GM08714 (cell line): ENCODE results near the gene TPM2.
"Not testable (repeated sequence)": the region's sequence is repeated elsewhere in the genome, so short reads cannot be mapped to it uniquely, and the experiment has no call there.

Source experiments
- H3K4me3 ChIP-seq: fragments of 200-500 bp; sonication (Bioruptor generic); 2 replicates; pipeline ENCODE4 v1.5.1; 2014; ENCODE audit warnings: mild to moderate bottlenecking, low read length, inconsistent platforms
- ZNF274 ChIP-seq: IDR thresholded peaks from 2 replicates; pipeline ENCODE4 v1.6.1; 2012; ENCODE audit warnings: mild to moderate bottlenecking, low read depth, low read length

Gene TPM2

DNA sequence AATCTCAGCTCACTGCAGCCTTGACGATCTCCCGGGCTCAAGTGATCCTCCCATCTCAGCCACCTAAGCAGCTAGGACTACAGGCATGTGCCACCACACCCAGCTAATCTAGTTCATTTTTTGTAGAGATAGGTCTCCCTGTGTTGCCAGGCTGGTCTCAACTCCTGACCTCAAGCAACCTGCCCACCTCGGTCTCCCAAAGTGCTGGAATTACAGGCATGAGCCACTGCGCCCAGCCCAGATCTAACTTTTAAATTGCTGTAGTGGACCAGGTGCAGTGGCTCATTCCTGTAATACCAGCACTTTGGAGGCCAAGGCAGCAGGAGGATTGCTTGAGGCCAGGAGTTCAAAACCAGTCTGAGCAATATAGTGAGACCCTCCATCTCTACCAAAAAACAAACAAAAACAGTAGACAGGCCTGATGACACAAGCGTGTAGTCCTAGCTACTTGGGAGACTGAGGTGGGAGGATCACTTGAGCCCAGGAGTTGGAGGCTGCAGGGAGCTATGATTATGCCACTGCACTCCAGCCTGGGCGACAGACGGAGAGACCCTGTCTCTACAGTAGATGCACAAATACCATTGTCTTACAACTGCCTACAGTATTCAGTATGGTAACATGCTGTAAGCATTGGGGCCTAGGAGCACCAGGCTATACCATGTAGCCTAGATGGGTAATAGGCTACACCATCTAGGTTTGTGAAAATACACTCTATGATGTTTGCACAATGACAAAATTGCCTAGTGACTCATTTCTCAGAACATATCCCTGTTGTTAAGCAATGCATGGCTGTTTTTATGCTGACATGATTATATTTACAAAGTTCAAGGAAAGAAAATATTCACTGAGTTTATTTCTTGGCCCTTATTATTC is 37.5 kb downstream of the TPM2 start:
- TF ChIP-seq ZNF274, result no peak
- H3K4me3 ChIP-seq, result no peak overlapping the region

DNA sequence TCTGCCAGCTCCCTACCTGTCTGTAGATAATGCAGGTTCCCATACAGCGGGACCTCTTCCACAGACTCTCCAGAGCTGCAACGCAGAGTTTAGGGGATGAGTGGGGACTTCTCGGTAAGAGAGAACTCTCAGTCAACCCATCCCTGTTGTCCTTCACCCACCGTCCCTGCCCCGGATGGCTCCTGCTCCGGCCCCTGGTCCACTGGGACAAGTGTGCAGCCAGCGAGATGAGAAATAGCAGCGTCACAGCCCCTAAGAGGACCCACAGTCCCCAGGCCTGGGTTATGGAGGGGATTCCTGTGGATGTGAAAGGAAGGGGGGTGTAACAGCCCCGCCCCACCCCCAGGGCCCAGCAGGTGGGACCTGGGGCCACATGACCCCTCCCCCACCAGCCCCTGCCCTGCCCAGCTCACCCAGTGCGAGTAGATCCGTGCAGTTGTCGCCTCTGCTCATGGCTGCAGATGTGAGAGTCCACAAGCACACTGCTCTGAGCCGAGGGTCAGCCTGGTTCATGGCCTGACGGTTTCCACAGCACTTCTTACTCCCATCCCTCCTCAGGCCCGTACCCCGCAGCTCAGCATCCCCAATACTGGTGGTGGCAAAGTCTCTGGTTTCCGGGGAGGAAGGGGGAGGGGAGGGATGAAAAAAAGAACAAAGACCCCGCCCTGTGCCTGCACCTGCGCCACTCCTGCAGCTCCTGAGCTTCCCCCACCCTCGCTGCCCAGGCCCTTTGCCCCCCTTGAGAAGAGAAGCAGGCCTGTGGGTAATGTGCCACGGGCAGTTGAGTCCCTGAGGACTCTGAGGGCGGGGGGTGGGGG is 39.2 kb downstream of the TPM2 start, which contains the start of gene SIT1:
Gene SIT1 (minus strand): TSS at position 591 of the 818 bp plus-strand sequence. CDS start 78 bp downstream, at position 513.
- peak within 1 kb of the TSS; percentile 27; the same call in 1 of the 2 replicates for H3K4me3 ChIP-seq
- no peak for TF ChIP-seq ZNF274

DNA sequence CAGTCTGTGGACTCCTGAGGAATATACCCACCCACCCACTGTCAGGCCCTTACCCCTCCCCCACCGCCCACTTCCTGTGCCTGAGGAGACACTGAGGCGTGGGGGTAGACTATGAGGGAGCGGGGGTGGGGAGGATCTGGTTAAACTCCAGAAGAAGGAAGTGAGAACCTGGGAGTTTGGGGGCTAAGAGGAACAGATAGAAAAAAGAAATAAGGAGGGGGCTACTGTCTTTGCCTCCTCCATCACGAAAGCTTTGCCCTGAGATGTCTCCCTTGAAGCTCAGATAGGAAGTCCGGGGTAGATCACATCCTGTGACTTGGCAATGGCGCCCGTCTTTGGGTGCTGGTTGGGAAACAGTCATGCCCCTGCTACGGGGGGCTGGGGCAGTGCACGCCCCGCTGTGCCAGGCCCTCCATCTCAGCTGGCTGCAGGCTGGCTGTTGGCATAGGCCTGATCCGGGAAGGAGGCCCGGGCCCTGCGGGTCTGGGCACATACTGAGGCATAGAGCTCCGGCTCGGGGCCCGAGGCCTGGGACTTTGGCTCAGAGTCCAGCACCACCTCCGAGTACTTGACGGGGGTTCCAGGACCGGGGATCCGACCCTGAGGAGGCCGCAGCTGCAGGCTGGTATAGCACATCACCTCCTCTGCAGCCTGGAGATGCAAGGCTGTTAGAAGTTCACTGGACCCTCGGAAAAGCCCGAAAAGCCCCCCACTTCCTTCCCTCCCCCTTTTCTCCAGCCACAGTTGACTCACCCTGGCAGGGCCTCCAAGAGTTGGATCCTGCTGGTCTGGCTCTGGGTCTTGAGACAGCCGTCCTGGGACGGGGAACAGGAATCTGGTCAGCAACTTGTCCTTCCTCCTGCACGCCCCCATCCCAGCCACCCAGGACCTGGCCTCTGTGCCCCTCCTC is 40.0 kb downstream of the TPM2 start:
- peak overlapping the region; percentile 27; the same call in 1 of the 2 replicates for H3K4me3 ChIP-seq
- no peak for TF ChIP-seq ZNF274

DNA sequence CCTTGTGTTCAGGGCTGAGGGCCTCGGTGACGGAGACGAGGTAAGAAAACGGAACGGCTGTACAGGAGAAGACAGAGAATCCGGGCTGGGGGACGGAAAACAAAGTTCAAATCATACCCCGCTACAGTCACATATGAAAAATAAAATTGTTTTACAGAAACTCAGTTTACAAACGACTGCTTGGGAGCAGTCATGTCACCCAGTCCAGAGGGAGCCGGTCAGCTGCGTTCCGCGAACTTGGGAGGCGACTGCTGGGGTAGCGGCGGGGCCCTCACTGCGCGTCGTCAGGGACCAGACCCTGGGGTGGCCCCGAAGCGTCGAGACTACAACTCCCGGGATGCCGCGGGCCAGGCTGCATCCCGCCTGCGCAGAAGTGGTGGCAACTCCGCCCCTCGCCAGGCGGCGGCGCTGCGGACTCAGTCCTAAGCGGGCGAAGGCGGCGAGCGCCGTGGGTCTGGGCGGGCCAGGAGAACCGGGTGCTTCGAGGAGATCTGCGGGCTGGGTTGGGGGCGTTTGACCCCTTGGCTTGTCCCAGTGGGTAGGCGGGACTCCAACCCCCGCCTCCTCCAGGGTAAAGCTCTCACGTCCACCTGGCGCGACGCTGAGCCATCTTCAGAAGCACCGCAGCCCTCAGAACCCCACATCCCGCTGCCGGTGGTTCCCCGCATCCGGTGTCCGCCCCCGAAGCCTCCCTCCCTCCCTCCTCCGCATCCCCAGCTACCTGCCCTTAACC is 43.0 kb downstream of the TPM2 start:
- TF ChIP-seq ZNF274, result no peak
- peak overlapping the region; percentile 75 for H3K4me3 ChIP-seq

DNA sequence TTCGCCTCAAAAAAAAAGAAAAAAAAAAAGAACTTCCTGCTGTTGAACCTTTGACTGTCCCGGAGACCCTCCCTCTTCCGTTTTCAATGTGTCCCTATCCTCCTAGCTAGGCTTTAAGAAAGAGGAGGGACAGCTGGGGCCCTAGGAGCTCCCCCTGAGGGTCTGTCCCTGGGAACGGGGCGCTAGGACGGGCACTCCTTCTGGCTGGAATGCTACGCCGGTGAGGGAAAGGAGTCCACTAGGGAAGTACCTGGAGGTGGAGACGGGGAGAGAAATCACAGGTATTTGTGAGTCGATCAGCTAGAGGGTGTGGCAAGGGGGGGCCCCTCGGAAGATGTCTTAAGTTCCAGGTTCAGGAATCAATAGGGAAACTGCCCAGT is 43.6 kb downstream of the TPM2 start:
- no peak for TF ChIP-seq ZNF274
- H3K4me3 ChIP-seq, result peak overlapping the region; percentile 75

DNA sequence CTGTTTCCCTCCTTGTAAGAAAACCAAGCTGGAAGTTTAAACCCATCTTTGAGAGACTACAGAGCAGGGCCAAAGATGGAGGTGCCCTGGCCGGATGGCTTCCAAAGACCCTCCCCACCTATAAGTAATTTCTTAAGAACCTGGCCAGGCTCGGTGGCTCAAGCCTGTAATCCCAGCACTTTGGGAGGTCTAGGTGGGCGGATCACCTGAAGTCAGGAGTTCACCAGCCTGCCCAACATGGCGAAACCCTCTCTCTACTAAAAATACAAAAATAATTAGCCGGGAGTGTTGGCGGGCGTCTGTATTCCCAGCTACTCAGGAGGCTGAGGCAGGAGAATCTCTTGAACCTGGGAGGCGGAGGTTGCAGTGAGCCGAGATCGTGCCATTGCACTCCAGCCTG is 44.0 kb downstream of the TPM2 start:
- H3K4me3 ChIP-seq, result peak overlapping the region; percentile 75; the same call in 1 of the 2 replicates

DNA sequence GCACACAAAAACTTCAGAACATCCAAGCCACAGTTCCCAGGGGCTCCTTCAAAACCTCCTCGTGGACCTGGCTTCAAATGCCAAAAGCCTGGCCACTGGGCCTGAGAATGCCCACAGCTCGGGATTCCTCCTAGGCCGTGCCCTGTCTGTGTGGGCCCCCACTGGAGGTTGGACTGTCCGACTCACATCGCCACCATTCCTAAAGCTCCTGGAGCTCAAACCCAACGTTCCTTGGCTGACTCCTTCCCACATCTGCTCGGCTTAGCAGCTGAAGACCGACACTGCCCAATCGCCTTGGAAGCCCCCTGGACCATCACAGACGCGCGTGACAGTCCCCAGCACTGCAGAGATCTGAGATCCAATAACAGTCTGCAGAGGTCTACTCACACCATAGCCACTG is 46.7 kb downstream of the TPM2 start:
- H3K4me3 ChIP-seq, result no peak overlapping the region
- TF ChIP-seq ZNF274, result no peak

DNA sequence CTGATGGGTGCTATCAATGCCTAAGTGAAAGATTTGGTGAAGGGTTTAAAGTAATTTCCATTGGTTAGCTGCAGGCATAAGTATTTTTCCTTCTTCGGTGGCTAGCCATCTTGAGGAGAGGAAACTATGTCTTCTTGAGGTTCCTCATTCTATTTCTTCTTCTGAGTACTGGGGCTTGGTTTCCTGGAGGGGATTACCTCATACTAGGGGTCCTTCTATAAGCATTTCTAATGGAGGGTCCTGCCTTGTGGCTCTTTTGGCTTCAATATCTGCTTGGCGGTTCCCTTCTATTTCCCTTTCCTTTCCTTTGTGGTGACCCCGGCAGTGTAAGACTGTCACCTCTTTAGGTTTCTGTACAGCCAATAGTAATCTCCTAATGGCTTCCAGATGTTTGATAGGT is 48.2 kb downstream of the TPM2 start:
- H3K4me3 ChIP-seq, result not testable (repeated sequence)

DNA sequence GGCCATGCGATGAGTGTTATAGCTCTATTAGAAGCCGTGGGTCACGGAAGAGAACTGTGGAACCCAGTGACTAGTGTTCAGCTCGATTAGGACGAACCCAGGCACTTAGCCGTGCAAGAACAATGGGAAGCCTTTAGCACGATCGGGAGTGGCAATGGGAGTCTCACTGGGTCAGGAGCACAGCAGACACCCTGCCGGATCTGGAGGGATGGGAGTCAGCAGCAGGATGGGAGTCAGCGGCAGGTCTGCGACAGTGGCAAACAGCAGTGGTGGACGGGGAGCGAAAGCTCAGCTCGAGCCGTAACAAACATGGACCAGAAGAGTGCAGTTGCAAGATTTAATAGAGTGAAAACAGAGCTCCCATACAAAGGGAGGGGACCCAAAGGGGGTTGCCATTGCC is 49.3 kb downstream of the TPM2 start:
- not testable (repeated sequence) for H3K4me3 ChIP-seq

DNA sequence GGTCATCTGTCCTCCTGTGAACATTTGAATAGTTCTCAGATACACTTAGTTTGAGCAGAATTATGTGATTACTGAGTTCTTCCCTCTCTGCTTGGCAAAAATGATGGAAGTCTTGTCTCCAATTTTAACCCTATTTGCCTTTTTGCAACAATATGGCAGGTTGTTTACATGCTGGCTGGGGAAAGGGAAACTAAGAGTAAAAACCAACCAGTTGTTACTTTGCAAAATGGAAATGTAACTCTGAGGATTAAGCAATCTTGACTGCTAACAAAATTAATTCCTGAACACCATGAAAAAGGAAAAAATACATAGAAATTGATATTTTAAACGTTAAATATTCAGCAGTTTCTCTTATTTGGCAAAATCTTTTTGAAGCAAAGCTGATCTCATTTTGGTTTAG is 50.1 kb downstream of the TPM2 start:
- H3K4me3 ChIP-seq, result no peak overlapping the region
- TF ChIP-seq ZNF274, result no peak

DNA sequence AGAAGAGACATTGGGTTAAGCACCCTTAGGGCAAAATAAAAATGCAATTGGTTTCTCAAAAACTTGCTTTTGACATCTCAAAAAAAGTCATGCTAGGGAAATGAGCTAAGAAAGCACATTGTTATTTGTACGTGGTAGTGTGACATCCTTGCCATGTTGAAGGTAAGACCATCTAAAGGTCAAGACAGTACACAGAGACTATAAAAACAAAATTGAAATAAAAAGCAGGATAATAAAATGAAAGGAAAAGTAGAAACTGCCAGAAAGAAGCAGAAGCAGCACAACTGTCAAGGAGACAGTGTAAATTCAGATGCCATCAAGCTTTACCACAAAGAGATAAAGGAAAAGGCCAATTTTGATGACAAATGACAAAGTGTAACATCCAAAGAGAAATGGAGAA is 50.5 kb downstream of the TPM2 start:
- H3K4me3 ChIP-seq, result not testable (repeated sequence)

DNA sequence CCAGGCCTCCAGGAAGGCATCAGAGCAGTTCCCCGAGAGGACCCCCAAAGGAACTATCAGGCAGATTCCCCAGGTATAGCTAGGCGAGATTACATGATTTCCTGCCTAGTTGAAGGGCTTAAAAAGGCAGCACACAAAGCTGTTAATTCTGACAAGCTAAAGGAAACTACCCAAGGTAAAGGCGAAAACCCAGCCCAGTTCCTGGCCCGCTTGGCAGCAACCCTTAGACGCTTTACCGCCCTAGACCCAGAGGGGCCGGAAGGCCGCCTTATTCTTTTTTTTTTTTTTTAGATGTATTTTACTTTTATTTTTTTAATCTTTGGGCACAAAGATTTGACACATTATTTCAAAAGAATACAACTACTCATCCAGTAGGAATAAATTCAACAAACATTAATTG is 51.0 kb downstream of the TPM2 start:
- H3K4me3 ChIP-seq, result not testable (repeated sequence)

DNA sequence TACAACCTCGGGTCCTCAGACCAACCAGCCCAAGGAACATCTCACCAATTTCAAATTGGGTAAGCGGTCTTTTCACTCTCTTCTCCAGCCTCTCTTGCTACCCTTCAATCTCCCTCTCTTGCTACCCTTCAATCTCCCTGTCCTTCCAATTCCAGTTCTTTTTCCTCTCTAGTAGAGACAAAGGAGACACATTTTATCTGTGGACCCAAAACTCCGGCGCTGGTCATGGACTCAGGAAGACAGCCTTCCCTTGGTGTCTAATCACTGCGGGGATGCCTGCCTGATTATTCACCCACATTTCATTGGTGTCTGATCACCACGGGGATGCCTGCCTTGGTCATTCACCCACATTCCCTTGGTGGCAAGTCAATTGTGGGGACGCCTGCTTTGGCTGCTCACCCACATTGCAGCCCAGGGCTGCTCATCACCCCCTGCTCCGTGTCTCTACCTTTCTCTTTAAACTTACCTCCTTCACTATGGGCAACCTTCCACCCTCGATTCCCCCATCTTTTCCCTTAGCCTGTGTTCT is 52.2 kb downstream of the TPM2 start:
- not testable (repeated sequence) for H3K4me3 ChIP-seq

DNA sequence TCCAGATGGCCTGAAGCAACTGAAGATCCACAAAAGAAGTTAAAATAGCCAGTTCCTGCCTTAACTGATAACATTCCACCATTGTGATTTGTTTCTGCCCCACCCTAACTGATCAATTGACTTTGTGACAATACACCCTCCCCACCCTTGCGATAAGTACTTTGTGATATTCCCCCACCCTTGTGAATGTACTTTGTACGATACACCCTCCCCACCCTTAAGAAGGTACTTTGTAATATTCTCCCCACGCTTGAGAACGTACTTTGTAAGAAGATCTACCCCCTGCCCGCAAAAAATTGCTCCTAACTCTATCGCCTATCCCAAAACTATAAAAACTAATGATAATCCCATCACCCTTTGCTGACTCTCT is 52.9 kb downstream of the TPM2 start:
- not testable (repeated sequence) for H3K4me3 ChIP-seq
